IPS-18c (cell line): ENCODE measurements around the gene GLI3.

ENCODE experiments used
- H3K4me3 ChIP-seq: 2 replicates; pipeline ENCODE4 v1.7.0; 2013; ENCODE audit warnings: low read depth, mild to moderate bottlenecking, low read length, moderate library complexity; ENCODE audit not compliant: insufficient read depth
- H3K9me3 ChIP-seq: one replicate; pipeline ENCODE4 v1.6.1; 2013; ENCODE audit warnings: mild to moderate bottlenecking, low read length, moderate library complexity; ENCODE audit not compliant: control insufficient read depth, insufficient read depth

The GLI3 gene

DNA sequence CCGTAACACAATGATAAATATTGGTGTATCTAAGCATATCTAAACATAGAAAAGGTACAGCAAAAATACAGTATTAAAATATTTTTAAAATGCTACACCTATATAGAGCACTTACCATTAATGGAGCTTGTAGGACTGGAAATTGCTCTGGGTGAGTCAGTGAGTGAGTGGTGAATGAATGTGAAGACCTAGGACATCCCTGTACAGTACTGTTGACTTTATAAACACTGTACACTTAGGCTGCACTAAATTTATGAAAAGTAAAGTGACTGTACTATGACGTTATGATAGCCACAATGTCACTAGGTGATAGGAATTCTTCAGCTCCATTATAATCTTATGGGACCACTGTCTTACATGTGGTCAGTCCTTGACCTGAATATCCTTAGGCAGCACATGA, 147.0 kb downstream of the GLI3 start:
- Histone ChIP-seq H3K4me3 (no peak overlapping the region), H3K9me3 (no peaks in the 10 kb centered on the region)

DNA sequence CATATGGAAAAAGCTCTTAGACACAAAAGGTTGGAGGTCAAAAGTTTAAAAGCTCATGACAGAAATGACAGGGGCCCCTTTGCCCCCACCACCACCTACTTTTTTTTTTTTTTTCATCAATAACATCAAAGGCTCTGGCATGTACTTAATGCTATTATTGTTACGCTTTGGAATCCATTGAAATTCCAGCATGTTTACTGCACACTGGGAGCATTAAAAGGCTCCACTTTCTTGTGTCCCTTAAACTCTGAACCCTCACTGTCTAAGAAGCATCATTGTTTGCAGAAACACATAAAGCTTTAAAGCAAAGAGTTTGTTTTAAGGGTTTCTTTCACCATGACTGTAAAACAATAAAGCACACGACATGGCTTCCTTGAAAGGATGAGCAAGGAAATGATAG, 149.4 kb downstream of the GLI3 start:
- no peaks in the 10 kb centered on the region for H3K9me3 ChIP-seq
- H3K4me3 ChIP-seq: no peak overlapping the region

DNA sequence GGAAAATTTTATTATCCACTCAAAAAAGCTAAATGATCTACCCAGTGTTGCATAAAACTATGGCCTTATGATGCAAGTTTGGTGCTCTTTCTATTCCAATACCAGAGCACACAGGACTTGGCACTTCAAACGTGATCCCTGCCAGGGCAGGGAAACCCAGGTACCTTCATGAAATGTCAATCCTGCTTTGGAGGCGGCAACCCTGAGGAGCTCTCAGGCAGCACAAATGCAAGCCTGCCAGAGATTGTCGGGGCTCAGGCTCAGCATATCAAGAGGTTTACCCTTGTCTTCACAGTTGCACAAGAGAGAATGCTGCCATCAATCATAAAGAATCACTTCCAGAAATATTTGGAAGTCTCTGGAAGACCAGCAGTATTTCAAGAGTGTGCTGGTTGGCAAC, 151.5 kb downstream of the GLI3 start:
- H3K4me3 ChIP-seq: no peak overlapping the region
- H3K9me3 ChIP-seq: no peaks in the 10 kb centered on the region

DNA sequence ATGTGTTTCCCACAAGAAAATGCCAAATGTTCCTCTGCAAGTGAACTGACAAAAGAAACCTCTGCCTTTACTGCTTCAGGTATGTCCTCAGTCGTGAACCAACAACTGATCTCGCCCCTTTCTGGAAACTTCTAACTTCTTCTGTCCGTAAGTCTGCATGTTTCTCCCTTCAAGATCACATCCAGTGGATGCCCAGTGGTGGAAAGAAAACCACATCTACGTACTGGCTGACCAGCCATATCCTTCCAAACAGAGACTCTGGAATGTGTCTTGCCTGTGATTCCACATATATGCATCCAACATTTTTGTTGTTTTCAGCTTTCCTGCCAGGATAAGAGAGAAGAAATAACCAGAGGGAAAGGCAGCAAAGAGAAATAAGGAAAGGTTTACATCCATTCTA, 152.7 kb downstream of the GLI3 start:
- H3K9me3 ChIP-seq: no peaks in the 10 kb centered on the region
- H3K4me3 ChIP-seq: no peak overlapping the region

DNA sequence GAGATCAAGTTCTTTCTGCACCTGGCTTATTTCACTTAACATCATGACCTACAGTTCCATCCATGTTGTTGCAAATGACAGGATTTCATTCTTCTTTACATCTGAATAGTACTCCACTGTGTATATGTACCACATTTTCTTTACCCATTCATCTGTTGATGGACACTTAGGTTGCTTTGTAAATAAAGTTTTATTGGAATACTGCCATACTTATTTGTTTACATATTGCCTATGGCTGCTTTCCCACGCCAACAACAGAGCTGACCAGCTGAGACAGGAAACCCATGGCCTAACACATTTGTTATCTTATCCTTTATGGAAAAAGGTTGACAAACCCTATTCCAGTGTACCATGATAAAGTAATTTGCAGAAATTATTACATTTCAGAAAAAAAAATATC, 153.7 kb downstream of the GLI3 start:
- H3K4me3 ChIP-seq: no peak overlapping the region
- H3K9me3 ChIP-seq: no peaks in the 10 kb centered on the region

DNA sequence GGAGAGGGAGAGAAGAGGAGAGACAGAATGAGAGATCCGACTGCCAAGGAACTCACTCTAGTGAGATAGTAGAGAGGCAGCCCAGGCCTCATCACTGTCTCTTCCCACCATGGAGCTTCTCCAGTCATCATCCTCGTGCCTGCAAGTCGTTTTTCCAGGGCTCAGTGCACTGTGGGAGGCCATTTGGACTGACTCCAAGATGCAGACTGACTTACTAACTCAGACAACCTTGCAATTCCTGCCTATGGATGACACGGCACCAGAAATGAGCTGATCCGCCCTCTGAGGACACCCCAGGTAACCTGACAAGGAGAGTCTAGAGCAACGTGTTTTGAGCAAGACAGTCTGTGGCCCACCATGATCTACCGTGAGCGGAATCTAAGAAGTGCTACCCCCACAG, 154.9 kb downstream of the GLI3 start:
- no peaks in the 10 kb centered on the region for H3K9me3 ChIP-seq
- H3K4me3 ChIP-seq: no peak overlapping the region

DNA sequence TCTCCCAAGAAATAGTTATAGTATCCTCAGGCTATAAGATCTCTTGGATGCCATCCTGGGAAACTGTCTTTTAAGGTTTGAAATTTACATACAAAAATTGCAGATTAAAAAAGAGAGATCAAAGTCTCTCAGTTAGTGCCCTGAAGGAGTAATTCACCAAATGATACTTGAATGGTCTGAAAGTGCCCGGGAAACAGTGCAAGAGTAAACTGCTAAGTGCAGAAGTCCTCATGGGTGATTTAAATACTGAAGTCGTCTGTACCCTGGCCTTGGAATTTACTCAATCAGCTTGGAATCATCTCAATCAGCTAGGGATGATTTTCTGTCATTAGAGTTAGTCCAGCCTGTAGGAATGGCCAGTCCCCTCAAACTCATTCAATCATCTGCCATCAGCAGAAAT, 155.3 kb downstream of the GLI3 start:
- Histone ChIP-seq H3K9me3 (no peaks in the 10 kb centered on the region), H3K4me3 (no peak overlapping the region)

DNA sequence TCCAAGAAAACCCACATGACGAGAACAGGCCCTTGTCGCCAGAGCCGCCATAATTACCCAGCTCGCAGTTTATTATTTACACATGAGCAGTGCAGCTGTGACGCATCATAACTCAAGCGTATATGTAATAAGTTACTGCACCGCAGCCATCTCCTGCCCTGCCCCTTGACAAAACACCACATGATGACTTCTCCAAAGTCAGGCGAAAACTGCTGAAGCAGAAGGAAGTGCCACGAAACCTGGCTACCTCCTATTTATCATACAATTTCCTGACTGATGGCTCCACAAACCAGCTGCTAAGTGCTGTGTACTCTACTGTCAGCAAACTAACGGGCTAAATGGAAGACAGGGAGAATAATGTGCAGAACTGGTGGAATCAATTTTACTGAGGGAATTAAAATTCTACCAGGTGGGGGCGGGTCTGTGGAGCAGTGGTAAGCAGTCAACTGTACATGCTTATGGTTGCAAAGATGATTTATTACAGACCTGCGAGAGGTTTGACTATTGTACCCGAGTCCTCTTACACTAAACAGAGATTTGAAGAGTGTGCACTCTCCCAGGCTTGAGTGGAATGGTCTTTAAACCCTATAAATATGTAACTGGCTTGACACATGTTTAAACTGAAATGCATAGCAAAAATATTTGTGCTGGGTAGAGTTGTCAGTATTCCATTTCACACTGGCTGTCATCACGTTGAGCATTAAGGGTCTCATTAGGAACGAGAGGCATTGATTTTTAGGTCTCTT, 156.0 kb downstream of the GLI3 start:
- H3K4me3 ChIP-seq: no peak overlapping the region

DNA sequence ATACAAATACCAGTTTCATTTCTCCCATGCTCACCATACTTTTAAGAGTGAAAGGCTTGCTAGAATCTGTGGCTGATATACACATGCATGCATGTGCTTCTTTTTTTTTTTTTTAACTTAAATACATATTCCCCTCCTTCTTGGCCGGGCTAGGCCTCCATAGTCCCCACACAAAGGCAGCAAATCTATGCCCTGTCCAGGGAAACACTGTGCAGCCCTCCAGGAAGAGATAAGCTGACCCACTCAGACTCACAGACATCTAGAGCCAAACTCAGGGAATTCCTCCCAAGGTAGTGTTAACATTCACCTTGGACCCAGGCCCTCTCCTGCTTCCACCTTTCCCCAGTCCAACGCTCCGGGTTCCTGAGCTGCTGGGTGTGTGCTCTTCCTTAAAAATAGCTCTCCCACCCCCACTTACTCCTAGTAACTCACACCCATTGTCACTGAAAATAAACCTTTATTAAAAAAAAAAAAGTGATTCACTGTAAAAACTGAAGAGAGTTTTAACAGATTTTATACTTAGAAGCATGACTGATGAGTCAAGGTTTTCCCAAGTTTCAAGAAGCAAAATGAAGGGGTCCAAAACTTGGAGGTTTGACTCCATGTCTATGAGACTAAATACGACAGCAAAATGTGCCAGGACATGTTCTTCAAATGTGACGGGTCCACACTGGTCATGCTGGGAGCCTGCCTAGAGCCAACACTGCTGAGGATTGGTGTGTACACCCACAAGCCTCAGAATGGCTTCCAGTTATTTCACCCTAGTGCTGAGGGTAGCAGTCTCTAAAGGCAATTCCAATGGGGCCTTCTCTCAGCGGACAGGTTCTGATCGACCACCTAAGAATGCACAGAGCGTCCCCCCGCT, 159.5 kb downstream of the GLI3 start:
- H3K9me3 ChIP-seq: no peaks in the 10 kb centered on the region

More for the DNA sequence above, 156.0 kb downstream of the GLI3 start:
- no peaks in the 10 kb centered on the region for H3K9me3 ChIP-seq

DNA sequence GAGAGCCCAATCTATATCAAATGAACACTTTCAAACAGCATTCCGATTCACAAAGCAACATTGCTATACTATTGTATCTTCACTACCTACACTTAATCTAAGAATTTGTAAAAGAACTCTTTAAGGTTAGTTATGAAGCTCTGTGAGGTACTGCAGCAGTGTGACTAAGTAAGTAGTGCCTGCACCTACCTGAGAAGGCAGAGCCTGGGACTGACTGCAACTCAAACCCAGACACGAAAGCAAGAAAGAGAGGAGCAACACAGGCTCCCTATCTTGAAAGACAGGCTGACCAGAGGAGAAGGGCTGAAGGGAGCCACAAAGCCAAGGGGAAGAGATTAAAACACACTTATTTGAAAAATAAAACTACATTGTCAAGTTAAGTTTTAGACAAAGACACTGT, 160.1 kb downstream of the GLI3 start:
- no peak overlapping the region for H3K4me3 ChIP-seq
- no peaks in the 10 kb centered on the region for H3K9me3 ChIP-seq

More for the DNA sequence above, 159.5 kb downstream of the GLI3 start:
- no peak overlapping the region for H3K4me3 ChIP-seq

DNA sequence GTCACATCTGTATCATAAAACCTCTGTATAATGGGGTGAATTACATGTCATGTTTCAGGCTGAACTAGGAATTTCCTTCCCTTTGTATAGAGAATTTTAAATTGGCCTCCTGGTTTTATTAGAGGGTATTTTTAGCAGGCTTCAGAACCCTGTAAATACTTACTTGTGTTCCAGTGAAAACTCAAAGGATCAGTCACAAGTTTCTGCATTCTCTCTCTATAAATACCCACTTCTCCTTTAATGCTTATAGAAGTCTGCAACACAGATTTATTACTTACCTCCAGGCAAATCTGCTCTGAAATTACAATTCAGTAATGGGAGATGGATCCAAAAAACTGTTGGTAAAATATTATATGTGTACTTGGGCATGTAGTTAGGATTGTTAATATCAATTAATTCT, 161.6 kb downstream of the GLI3 start:
- H3K4me3 ChIP-seq: no peak overlapping the region

DNA sequence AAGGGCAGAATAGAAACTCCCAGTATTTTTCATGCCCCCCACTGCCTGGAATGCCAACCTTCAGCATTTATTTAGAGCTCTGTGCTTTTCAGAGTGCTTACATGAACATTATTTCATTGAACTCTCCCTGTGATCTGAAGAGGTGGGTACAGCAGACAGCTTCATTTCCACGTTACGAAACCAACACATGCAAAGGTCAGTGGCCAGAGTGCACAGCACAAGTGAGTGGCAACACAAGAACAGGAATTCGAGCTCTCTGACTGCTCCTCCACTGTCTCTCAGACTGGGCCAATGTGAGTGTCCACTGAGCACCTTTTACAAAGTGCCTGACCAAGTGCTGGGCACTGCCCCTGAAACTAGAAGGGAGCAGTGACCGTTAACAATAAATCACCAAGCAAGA, 162.9 kb downstream of the GLI3 start:
- Histone ChIP-seq H3K9me3 (no peaks in the 10 kb centered on the region), H3K4me3 (no peak overlapping the region)

More for the DNA sequence above, 161.6 kb downstream of the GLI3 start:
- H3K9me3 ChIP-seq: no peaks in the 10 kb centered on the region

DNA sequence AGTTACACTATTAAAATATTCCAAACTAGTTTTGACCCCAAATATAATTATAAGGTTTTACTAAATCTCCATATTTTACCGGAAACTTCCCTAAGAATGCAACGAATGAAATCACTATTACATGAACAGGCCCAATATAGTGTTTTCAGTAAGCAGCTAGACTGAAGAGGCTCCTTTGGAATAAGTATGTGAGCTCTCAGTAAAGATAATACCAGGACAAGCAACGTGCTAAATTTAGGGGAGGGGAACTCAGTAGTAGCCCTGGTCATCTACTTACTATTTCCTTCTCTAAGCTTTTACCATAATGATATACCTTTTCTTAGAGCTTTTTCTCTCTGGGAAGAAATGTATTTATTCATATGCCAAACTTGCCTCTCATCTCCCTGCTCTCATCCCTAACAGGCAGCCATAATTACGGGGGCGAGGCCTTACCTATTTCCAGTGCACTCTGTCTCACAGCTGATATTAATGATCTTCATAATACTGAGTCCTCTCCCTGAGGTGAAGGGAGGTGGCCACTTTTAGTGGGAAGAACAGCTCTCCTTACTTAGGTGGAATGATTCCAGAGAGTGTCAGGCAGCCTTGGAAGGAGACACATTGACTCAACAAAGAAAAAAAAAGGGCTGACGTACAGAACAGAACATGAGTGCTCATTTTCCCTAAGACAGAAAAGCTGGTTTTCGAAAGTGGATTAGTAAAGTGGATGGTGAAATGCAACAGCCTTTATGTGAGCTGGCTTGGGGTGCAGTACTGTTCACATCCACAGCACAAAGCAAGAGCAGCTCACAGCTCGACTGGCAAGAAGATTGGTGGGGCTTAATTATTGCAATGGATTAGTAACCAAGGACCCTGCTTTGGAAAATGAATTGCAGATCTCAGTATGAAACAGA, 165.4 kb downstream of the GLI3 start:
- no peaks in the 10 kb centered on the region for H3K9me3 ChIP-seq
- H3K4me3 ChIP-seq: no peak overlapping the region

DNA sequence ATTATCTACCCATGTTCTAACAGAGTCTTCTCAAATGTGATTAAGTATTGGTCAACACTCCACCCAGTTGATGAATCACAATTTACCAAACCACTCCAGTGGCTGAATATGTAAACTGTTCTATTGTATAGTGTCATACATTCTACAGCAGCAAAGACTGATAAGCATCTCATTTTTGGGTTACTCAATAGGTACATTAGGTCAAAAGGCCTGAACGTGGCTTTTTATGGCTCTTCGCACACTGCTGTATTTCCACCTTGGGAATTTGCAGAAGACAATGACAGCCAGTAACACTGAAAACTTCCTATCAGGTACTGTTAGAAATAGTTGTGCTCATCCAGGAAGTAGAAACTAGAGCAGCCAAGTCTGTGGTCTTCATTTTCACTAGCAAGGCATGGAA, 166.9 kb downstream of the GLI3 start:
- Histone ChIP-seq H3K9me3 (no peaks in the 10 kb centered on the region), H3K4me3 (no peak overlapping the region)

DNA sequence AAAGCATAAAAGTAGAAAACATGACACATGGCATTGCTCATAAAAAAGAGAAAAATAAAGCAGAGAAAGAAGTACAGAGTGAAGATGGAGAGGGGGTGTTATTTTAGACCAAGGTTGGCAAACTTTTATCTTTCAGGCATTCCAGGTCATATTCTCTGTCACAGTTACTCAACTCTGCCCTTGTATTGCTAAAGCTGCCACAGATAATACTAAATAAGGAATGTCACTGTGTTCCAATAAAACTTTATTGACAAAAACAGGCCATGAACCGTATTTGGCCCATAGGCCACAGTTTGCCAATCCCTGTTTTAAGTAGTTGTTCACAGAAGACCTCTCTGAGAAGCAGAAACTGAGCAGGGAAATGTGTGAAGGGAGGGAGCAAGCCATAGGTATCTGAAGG, 167.4 kb downstream of the GLI3 start:
- Histone ChIP-seq H3K9me3 (no peaks in the 10 kb centered on the region), H3K4me3 (no peak overlapping the region)

DNA sequence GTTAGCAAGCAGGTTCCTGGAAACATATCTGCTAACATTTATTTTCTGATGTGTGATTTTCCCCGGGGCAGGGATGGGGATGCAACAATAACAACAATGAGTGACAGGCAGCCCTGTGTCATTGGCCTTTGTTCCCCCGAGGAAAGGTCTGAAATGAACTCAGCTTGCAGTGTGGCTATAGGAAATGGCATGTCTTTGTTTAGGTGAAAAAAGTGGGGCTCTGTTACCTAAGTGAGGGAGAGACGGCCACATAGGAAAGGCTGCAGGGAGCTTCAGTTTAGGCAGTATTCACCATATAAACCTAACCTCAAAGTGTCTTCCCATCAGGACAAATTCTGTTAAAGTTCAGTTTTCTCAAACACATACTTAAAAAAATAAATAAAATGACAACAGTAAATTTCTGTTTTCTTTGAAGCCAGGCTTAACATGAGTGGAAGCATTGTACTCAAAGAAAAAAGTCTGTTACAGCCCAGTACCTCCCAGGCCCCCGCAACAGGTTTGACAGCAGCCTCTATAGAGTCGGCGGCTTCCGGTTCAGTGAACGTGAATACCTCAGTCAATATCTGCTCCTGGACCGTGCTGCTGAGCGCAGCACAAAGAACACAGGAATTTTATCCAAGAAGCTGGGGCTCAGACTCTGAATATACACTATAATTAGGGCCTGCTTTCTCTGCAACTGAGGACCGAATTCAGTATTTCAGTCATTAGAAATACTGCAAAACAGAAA, 168.3 kb downstream of the GLI3 start:
- H3K4me3 ChIP-seq: no peak overlapping the region
- no peaks in the 10 kb centered on the region for H3K9me3 ChIP-seq

DNA sequence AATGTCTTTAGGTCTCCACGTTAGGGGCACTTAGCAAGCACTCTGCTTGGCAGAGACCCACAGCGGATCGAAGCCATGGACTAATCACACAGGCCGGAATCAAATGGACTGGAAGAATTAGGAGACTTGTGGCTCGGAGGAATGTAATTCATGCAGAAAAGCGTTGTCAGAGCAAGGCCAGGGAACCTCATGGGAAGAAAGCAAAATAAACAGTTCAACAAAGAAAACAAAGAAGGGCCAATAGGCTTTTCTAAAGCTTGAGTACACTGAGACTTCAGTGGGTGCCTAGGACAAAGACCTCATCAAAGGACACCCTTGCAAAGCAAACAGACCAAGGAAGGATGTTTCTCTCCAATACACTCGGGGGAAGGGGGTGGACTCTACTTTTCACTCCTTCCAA, 171.1 kb downstream of the GLI3 start:
- no peak overlapping the region for H3K4me3 ChIP-seq
- H3K9me3 ChIP-seq: no peaks in the 10 kb centered on the region
